Kidney (tissue), 14 donors: Measurements from ENCODE around the gene LRRC45. TPM values are rescaled to one million over a fixed set of nuclear protein-coding genes. Genes with fewer than 3 reads are reported as not detected.

Source experiments
- DNase-seq, 5 donors: peaks; one replicate each; pipeline ENCODE4 v3.0.0-alpha.2; 2013 to 2020
- FAIRE-seq: peaks from 2 replicates; lab custom pipeline; 2012; peaks lifted over from hg19 to GRCh38; lab: Jason Lieb, UNC
- H3K27ac ChIP-seq, 2 donors: one replicate each; pipeline ENCODE4 v1.7.0; 2013; ENCODE audit warnings: low read depth in 2 of 2, low read length in 2 of 2, inconsistent platforms in 1 of 2
- H3K27me3 ChIP-seq: one replicate; pipeline ENCODE4 v1.7.1; 2013; ENCODE audit warnings: low read length, inconsistent platforms; ENCODE audit not compliant: control insufficient read depth, insufficient read depth
- H3K36me3 ChIP-seq, 3 donors: one replicate each; pipeline versions ENCODE4 v1.7.0 to v1.7.1; 2013; ENCODE audit warnings: low read length in 3 of 3, control low read depth in 1 of 3, inconsistent platforms in 1 of 3; ENCODE audit not compliant: insufficient read depth in 3 of 3, control insufficient read depth in 2 of 3
- H3K4me1 ChIP-seq, 3 donors: one replicate each; pipeline versions ENCODE4 v1.7.0 to v1.7.1; 2013; ENCODE audit warnings: low read length in 3 of 3, inconsistent platforms in 1 of 3, low read depth in 1 of 3; ENCODE audit not compliant: control insufficient read depth in 2 of 3, insufficient read depth in 2 of 3
- H3K4me3 ChIP-seq, 3 donors: one replicate each; pipeline versions ENCODE4 v1.7.0 to v1.8.1; 2013; ENCODE audit warnings: low read length in 3 of 3, control low read depth in 1 of 3, inconsistent platforms in 1 of 3
- H3K9ac ChIP-seq, 3 donors: one replicate each; pipeline versions ENCODE4 v1.7.0 to v1.7.1; 2013; ENCODE audit warnings: low read length in 3 of 3, control low read depth in 1 of 3, inconsistent platforms in 1 of 3
- H3K9me3 ChIP-seq, 3 donors: one replicate each; pipeline versions ENCODE4 v1.7.0 to v1.7.1; 2013; ENCODE audit warnings: low read length in 3 of 3, control low read depth in 1 of 3, inconsistent platforms in 1 of 3; ENCODE audit not compliant: control insufficient read depth in 2 of 3, insufficient read depth in 1 of 3
- intact Hi-C: fragments of 100-400 bp; cut with DNase I; formaldehyde crosslinking; loops from one replicate; pipeline ENCODE4 v1.11.1; 2022
- polyA plus RNA-seq: library from polyadenylated mRNA; stranded (reverse); fragments of 350-450 nt; fragmentation: Illumina TruSeq; extraction: RNeasy Lipid Tissue Mini Kit (QIAGEN cat#74804); gene quantifications from one replicate; pipeline ENCODE4 v1.2.3, GENCODE V29; 2014; ENCODE audit warnings: low read depth, low replicate concordance; ENCODE audit not compliant: insufficient read depth
- total RNA-seq: library from RNA; stranded (reverse); fragmentation: NEBNext Ultra II Directional; extraction: Animal tissue kit (Norgen Biotek cat#: 25700); gene quantifications from one replicate; pipeline ENCODE4 v1.2.1, GENCODE V29; 2021
- TF ChIP-seq, protein P1 (sequence below): IDR thresholded peaks from 3 replicates; pipeline ENCODE4 v1.5.1; 2012; ENCODE audit warnings: mild to moderate bottlenecking, moderate library complexity, borderline replicate concordance; ENCODE audit not compliant: insufficient read depth; ENCODE audit errors: extremely low read depth
- donor health status: control.
- donor health status: control.
- donor health status: control.
- donor health status: control.
- donor health status: control.
- donor health status: DM: yes; HTN: yes; CAD: no.
- donor health status: Normal renal cell carcinoma (clear cell type).

LRRC45 gene
- total and polyA plus RNA-seq, 2 donors from 2014 or later, result 9.9 TPM

DNA sequence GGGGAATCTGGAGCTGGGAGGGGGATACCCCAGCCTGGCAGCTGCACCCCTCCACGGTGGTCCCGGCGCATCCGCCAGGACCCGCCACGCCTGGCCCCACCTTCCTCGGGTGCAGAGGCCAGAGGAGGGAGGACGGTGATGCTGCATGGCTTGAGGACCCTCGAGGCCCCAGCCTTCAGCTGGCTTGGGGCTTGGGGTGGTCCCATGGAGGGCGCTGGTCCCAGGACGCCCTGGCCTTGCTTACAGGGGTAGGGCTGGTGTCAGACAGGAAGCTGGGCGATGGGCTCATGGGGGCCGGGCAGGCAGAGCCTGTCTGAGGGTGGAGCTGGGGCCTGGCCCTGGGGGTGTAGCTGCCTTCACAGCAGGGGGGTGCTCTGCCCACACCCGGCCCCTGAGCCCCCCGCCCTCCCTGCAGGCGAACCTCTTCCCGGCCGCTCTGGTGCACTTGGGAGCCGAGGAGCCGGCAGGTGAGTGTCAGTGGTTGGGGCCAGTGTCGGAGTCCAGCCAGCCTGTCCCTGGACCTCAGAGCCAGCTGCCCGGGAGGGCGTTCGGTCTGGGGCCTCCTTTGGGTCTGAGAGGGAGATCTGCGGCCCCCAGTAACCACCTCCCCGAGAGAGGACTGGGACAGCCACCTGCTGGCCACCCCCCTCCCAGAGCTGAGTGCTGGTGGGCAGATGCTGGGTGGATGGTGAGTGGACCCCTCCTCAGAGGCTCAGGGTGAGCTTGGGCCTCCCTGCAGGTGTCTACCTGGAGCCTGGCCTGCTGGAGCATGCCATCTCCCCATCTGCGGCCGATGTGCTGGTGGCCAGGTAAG lies 6.8 kb upstream of the LRRC45 start:
- no peak overlapping the region for H3K4me3 ChIP-seq
- DNase-seq (no peak), FAIRE-seq (no peak)
- H3K27me3 ChIP-seq, result no peaks in the 10 kb centered on the region
- peaks cover 0 to 5% (median 4%) of the 10 kb centered on the region in 3 donors for H3K4me1 ChIP-seq
- H3K9me3 ChIP-seq, result no peaks in the 10 kb centered on the region
- H3K27ac ChIP-seq, result no peak overlapping the region
- no peaks in the 10 kb centered on the region for H3K36me3 ChIP-seq
- intact Hi-C loops, result loop anchor here (10.0 kb wide), 1 partner anchor 51 kb away; the partner anchor contains the start of gene NOTUM
- H3K9ac ChIP-seq, result no peak overlapping the region
- TF ChIP-seq, protein P1, sequence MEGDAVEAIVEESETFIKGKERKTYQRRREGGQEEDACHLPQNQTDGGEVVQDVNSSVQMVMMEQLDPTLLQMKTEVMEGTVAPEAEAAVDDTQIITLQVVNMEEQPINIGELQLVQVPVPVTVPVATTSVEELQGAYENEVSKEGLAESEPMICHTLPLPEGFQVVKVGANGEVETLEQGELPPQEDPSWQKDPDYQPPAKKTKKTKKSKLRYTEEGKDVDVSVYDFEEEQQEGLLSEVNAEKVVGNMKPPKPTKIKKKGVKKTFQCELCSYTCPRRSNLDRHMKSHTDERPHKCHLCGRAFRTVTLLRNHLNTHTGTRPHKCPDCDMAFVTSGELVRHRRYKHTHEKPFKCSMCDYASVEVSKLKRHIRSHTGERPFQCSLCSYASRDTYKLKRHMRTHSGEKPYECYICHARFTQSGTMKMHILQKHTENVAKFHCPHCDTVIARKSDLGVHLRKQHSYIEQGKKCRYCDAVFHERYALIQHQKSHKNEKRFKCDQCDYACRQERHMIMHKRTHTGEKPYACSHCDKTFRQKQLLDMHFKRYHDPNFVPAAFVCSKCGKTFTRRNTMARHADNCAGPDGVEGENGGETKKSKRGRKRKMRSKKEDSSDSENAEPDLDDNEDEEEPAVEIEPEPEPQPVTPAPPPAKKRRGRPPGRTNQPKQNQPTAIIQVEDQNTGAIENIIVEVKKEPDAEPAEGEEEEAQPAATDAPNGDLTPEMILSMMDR, result no peak

DNA sequence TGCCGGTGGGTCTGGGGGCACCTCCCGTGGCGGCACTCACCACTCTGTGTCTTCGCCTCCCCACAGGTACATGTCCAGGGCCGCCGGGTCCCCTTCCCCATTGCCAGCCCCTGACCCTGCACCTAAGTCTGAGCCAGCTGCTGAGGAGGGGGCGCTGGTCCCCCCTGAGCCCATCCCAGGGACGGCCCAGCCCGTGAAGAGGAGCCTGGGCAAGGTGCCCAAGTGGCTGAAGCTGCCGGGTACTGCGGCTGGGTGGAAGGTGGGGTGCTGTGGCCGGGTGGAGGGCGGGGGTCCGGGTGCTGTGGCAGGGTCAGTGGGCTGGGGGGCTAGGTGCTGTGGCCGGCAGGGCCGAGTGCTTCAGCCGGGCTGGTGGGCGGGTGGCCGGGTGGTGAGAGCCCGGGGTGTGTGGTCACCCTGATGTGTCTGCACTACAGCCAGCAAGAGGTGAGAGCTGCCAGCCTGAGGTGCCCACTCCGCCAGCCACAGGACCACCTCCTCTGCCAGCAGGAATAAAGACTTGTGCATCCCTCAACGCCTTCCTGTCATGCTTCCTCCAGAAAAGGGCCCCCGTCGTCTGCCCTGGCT lies 6.1 kb upstream of the LRRC45 start:
- DNase-seq (no peak), FAIRE-seq (no peak)
- H3K27me3 ChIP-seq, result no peaks in the 10 kb centered on the region
- H3K4me3 ChIP-seq, result no peak overlapping the region
- no peaks in the 10 kb centered on the region for H3K9me3 ChIP-seq
- H3K27ac ChIP-seq, result no peak overlapping the region
- no peaks in the 10 kb centered on the region for H3K36me3 ChIP-seq
- TF ChIP-seq, protein P1, result no peak
- no peak overlapping the region for H3K9ac ChIP-seq
- peaks cover 0 to 11% (median 6%) of the 10 kb centered on the region in 3 donors for H3K4me1 ChIP-seq
- intact Hi-C loops, result loop anchor here (10.0 kb wide), 1 partner anchor 52 kb away; the partner anchor contains the start of gene NOTUM

DNA sequence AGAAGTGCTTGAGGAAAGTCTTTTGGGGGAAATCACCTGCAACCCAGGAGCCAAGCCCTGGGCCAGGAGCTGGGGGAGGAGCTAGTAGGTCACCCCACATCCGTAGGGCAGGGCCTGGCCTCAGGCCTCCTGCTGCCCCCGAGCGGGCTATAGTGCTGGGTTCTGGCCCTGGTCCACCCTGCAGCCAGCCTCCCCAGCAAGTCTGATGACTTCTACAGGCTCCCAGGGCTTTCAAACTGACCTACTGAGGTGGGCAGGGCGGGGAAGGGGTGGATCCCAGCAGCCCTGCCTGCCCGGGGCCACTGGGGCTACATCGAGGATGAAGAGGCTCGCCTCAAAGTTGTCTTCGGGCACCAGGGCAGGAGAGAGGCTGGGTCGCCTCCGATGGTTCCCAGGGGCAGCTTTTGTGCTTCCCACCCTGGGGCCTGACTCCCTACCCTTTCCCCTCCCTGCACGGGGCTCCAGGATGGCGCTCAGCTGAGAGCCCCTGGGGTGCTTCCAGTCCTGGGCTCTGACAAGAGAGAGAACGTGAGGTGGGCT lies 5.4 kb upstream of the LRRC45 start:
- Histone ChIP-seq H3K27me3 (no peaks in the 10 kb centered on the region), H3K4me3 (no peak overlapping the region), H3K9me3 (no peaks in the 10 kb centered on the region), H3K9ac (no peak overlapping the region), H3K36me3 (no peaks in the 10 kb centered on the region), H3K4me1 (peaks cover 0 to 15% (median 6%) of the 10 kb centered on the region in 3 donors), H3K27ac (no peak overlapping the region)
- intact Hi-C loops, result loop anchor here (10.0 kb wide), 1 partner anchor 53 kb away; the partner anchor contains the start of gene NOTUM
- DNase-seq (no peak), FAIRE-seq (no peak)
- TF ChIP-seq, protein P1, result no peak
